Endodermal cell (in vitro differentiated cells): ENCODE data around the gene TEX29. TPM values are rescaled to one million over a fixed set of nuclear protein-coding genes. Genes with fewer than 3 reads are reported as not detected.

ENCODE experiments used
- DNase-seq: peaks from one replicate; pipeline ENCODE4 v3.0.0-alpha.2; 2017
- H3K27ac ChIP-seq: 2 replicates; pipeline ENCODE4 v1.5.1; 2013; ENCODE audit warnings: mild to moderate bottlenecking, low read depth, low read length, moderate library complexity
- H3K27me3 ChIP-seq: 2 replicates; pipeline ENCODE4 v1.6.1; 2013; ENCODE audit warnings: mild to moderate bottlenecking, low read length, moderate library complexity; ENCODE audit not compliant: insufficient read depth, control insufficient read depth, poor library complexity, severe bottlenecking
- H3K36me3 ChIP-seq: 2 replicates; pipeline ENCODE4 v1.7.0; 2013; ENCODE audit warnings: mild to moderate bottlenecking, low read length, moderate library complexity; ENCODE audit not compliant: control insufficient read depth, insufficient read depth
- H3K4me1 ChIP-seq: one replicate; pipeline ENCODE4 v1.7.0; 2013; ENCODE audit warnings: low read length; ENCODE audit not compliant: control insufficient read depth, insufficient read depth
- H3K4me3 ChIP-seq: 2 replicates; pipeline ENCODE4 v1.5.1; 2013; ENCODE audit warnings: mild to moderate bottlenecking, low read length, moderate library complexity
- H3K9ac ChIP-seq: 2 replicates; pipeline ENCODE4 v1.6.1; 2013; ENCODE audit warnings: mild to moderate bottlenecking, low read length, moderate library complexity; ENCODE audit not compliant: poor library complexity, severe bottlenecking; ENCODE audit errors: extremely low read depth
- H3K9me3 ChIP-seq: 2 replicates; pipeline ENCODE4 v1.6.1; 2013; ENCODE audit warnings: mild to moderate bottlenecking, low read length, moderate library complexity; ENCODE audit not compliant: control insufficient read depth
- H3K27ac Mint-ChIP-seq: 2 replicates; pipeline ENCODE4 v1.8.0; 2020; ENCODE audit warnings: mixed read lengths
- H3K27me3 Mint-ChIP-seq: 2 replicates; pipeline ENCODE4 v1.8.0; 2021; ENCODE audit warnings: mild to moderate bottlenecking, mixed read lengths; ENCODE audit not compliant: insufficient read depth
- H3K36me3 Mint-ChIP-seq: 2 replicates; pipeline ENCODE4 v1.8.0; 2020; ENCODE audit warnings: low read depth, mixed read lengths
- H3K4me1 Mint-ChIP-seq: 2 replicates; pipeline ENCODE4 v1.8.0; 2020; ENCODE audit warnings: mixed read lengths
- H3K4me3 Mint-ChIP-seq: 2 replicates; pipeline ENCODE4 v1.8.0; 2020; ENCODE audit warnings: mild to moderate bottlenecking, moderate library complexity, mixed read lengths
- H3K9me3 Mint-ChIP-seq: 2 replicates; pipeline ENCODE4 v1.8.0; 2020; ENCODE audit warnings: mild to moderate bottlenecking, mixed read lengths
- WGBS, 2 experiments: methylation state at CpG; one replicate each; pipeline versions ENCODE4 v1.1.5 to v1.1.7; 2013; ENCODE audit warnings: missing lambda C conversion rate in 2 of 2, mixed read lengths in 1 of 2; ENCODE audit not compliant: insufficient coverage in 1 of 2, insufficient read length in 1 of 2; 5-methylcytosine and 5-hydroxymethylcytosine counted together
- total RNA-seq, 2 donors: library from RNA; stranded (reverse); fragmentation: NEBNext Ultra II Directional in 1 of 2; extraction: Animal tissue kit (Norgen Biotek cat#: 25700) in 1 of 2; gene quantifications; 2 replicates in 1 of 2; 3 replicates in 1 of 2; pipeline ENCODE4 v1.2.1, GENCODE V29; 2021
- TF ChIP-seq, protein P1 (sequence below): fragments of 200-600 bp; sonication (generic); conservative IDR thresholded peaks from 2 replicates; pipeline ENCODE4 v1.5.0; 2021; ENCODE audit warnings: antibody characterized with exemption, mild to moderate bottlenecking

The TEX29 gene
- total RNA-seq, 2 donors from 2014 or later: 0.69 TPM; not detected in 1

DNA sequence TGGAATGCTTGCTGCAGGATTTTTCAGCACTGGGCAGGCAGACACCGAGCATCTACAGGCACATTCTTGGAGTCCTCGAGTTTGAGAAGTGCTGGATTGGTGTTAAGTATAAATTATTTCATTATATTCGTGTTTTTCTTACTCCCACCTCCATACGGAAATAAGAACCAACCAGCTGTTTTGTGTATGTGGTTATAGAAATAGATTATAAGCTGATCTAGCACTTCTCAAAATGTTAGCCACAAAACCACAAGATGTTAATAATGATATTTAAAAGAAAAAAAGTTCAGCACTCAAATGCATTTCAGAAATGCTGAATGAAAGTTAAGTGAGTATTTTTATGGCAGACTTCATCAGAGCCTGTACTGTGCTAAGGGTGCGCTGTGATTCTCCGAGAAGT, 24.0 kb upstream of the TEX29 start:
- no peaks in the 10 kb centered on the region for H3K9me3 ChIP-seq
- WGBS, 2 experiments: 83 to 95% methylated on average over 2 to 3 of the region's 6 CpGs
- Mint-ChIP-seq H3K4me3 (no peak overlapping the region), H3K36me3 (peaks cover 30% of the 10 kb centered on the region), H3K4me1 (no peaks in the 10 kb centered on the region), H3K9me3 (no peaks in the 10 kb centered on the region), H3K27ac (no peak overlapping the region), H3K27me3 (no peaks in the 10 kb centered on the region)
- H3K4me1 ChIP-seq: no peaks in the 10 kb centered on the region
- no peaks in the 10 kb centered on the region for H3K27me3 ChIP-seq
- TF ChIP-seq, protein P1, sequence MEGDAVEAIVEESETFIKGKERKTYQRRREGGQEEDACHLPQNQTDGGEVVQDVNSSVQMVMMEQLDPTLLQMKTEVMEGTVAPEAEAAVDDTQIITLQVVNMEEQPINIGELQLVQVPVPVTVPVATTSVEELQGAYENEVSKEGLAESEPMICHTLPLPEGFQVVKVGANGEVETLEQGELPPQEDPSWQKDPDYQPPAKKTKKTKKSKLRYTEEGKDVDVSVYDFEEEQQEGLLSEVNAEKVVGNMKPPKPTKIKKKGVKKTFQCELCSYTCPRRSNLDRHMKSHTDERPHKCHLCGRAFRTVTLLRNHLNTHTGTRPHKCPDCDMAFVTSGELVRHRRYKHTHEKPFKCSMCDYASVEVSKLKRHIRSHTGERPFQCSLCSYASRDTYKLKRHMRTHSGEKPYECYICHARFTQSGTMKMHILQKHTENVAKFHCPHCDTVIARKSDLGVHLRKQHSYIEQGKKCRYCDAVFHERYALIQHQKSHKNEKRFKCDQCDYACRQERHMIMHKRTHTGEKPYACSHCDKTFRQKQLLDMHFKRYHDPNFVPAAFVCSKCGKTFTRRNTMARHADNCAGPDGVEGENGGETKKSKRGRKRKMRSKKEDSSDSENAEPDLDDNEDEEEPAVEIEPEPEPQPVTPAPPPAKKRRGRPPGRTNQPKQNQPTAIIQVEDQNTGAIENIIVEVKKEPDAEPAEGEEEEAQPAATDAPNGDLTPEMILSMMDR: no peak
- no peak overlapping the region for H3K27ac ChIP-seq
- no peak overlapping the region for H3K9ac ChIP-seq
- peaks cover 52% of the 10 kb centered on the region for H3K36me3 ChIP-seq
- DNase-seq: no peak
- no peak overlapping the region for H3K4me3 ChIP-seq

DNA sequence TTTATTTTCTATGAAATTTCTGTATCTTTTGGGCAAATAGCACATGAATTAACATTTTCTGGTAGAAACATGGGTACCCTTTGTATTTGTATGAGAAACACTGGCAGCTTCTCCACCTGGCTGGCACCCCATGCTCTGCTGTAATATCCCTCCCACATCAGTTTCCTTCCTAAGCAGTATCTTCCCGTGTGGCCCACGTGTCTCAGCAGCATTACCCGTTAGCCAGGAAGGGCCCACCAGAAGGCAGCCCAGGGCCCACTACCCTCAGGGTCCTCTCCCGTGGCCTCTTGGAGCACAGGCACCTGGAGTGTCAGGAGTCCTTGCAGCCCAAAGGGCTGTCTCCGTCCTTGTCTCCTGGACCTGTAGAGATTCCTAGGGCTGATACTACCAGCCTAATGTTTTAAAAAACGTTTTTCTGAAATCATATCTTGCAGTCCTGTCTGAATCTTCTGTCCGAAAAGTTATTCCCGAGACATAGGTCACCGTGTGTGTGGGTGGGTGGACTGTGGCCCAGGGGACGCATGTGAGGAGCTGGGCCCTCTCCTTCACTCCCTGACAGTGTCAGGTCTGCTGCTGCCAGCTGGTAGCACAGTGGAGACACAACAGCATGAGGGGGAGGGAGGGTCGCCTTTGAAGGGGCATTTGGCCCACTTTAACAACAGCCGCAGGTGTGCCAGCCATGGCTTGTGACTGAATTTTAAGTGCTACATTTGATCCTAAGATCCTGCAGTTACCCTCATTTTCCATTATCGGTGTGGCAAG, 22.0 kb upstream of the TEX29 start:
- H3K9me3 Mint-ChIP-seq: no peaks in the 10 kb centered on the region
- H3K9ac ChIP-seq: no peak overlapping the region
- H3K36me3 ChIP-seq: peaks cover 50% of the 10 kb centered on the region
- H3K4me3 Mint-ChIP-seq: no peak overlapping the region
- no peaks in the 10 kb centered on the region for H3K27me3 ChIP-seq
- TF ChIP-seq, protein P1: no peak
- peaks cover 35% of the 10 kb centered on the region for H3K36me3 Mint-ChIP-seq
- no peaks in the 10 kb centered on the region for H3K4me1 ChIP-seq
- no peaks in the 10 kb centered on the region for H3K4me1 Mint-ChIP-seq
- H3K27ac Mint-ChIP-seq: no peak overlapping the region
- H3K27me3 Mint-ChIP-seq: no peaks in the 10 kb centered on the region
- no peak overlapping the region for H3K4me3 ChIP-seq
- H3K27ac ChIP-seq: no peak overlapping the region
- H3K9me3 ChIP-seq: no peaks in the 10 kb centered on the region
- 91 to 93% methylated on average over 11 to 13 of the region's 13 CpGs for WGBS, 2 experiments
- DNase-seq: no peak

DNA sequence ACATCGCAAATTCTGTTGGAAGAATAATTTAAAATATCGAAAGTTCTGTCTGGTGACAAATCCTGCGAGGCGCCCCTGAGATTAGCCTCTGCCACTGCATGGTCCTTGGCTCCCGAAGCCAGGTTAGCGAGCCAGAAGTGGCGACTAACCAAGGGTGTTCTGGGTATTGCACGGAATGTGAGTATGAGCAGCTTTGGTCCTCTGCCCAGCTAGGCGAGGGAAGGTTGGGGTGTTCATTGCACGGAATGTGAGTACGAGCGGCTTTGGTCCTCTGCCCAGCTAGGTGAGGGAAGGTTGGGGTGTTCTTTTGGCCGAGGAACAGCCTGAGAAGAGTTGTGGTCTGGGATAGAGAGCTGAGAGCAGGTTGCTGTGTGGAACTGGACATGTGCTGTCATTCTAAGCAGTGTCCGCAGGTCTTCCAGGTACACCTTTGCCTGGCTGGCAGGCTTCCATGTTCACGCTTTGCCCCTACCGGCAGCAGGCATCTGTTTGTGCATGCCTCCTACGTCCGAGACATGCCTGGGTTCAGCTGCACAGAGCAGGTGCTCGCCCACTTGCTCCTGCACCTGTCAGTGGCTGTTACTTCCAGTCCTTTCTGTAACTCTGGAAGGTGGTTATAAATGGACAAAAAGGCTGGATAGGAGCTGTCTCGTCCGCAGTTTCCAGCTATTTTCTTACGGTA, 18.3 kb upstream of the TEX29 start:
- no peak for DNase-seq
- Histone ChIP-seq H3K4me1 (no peaks in the 10 kb centered on the region), H3K27ac (no peak overlapping the region), H3K4me3 (no peak overlapping the region), H3K9me3 (no peaks in the 10 kb centered on the region), H3K27me3 (no peaks in the 10 kb centered on the region), H3K9ac (no peak overlapping the region), H3K36me3 (peaks cover 62% of the 10 kb centered on the region)
- H3K9me3 Mint-ChIP-seq: no peaks in the 10 kb centered on the region
- WGBS, 2 experiments: 90 to 91% methylated on average over 20 to 22 of the region's 22 CpGs
- peaks cover 63% of the 10 kb centered on the region for H3K36me3 Mint-ChIP-seq
- no peaks in the 10 kb centered on the region for H3K27me3 Mint-ChIP-seq
- no peaks in the 10 kb centered on the region for H3K4me1 Mint-ChIP-seq
- no peak overlapping the region for H3K4me3 Mint-ChIP-seq
- no peak overlapping the region for H3K27ac Mint-ChIP-seq
- TF ChIP-seq, protein P1: no peak
